GM12878 (cell line): ENCODE measurements around the gene SYT1. TPM values are rescaled to one million over a fixed set of nuclear protein-coding genes. Genes with fewer than 3 reads are reported as not detected.

Experiments
- ATAC-seq: fragments of 200-7000 bp; cut with Tn5 transposase; 3 replicates; pipeline ENCODE4 v1.9.1; 2020; ENCODE audit warnings: mild to moderate bottlenecking, moderate library complexity
- BruUV-seq: library from RNA; stranded (reverse); fragments of 400-500 nt; replicated peaks from 2 replicates; lab custom pipeline; 2021; lab: Mats Ljungman, UMichigan
- CTCF ChIA-PET: fragments of 300-600 bp; sonication (Branson Sonifier 250); formaldehyde crosslinking; extraction: SDS; loops from one replicate; lab custom pipeline; 2021; ENCODE audit warnings: inconsistent platforms; lab: Yijun Ruan, JAX
- POLR2A ChIA-PET: fragments of 350-600 bp; formaldehyde crosslinking; extraction: SDS; loops from one replicate; lab custom pipeline; 2021; ENCODE audit warnings: inconsistent platforms; lab: Charles Lee
- RAD21 ChIA-PET: fragments of 300-600 bp; sonication (Branson Sonifier 250); formaldehyde crosslinking; loops from one replicate; lab custom pipeline; 2023; ENCODE audit warnings: antibody characterized with exemption; ENCODE audit not compliant: unreplicated experiment; lab: Charles Lee
- SMC1A ChIA-PET: fragments of 300-600 bp; sonication (Branson Sonifier 250); formaldehyde crosslinking; loops from one replicate; lab custom pipeline; 2023; ENCODE audit not compliant: unreplicated experiment, uncharacterized antibody; lab: Charles Lee
- DNase-seq: peaks from one replicate; pipeline ENCODE4 v3.0.0-alpha.2; 2011; ENCODE audit warnings: low read depth, low spot score
- FAIRE-seq: peaks from 3 replicates; lab custom pipeline; 2011; peaks lifted over from hg19 to GRCh38; lab: Jason Lieb, UNC
- H2AFZ ChIP-seq: 2 replicates; pipeline ENCODE4 v1.6.0; 2011; ENCODE audit warnings: low read depth, low read length, control low read depth; ENCODE audit not compliant: control insufficient read depth
- H3K27ac ChIP-seq: 2 replicates; pipeline ENCODE4 v1.5.1; 2011; ENCODE audit warnings: control low read depth; ENCODE audit not compliant: control insufficient read depth, insufficient read depth
- H3K27me3 ChIP-seq, 2 experiments: replicated peaks in 1 of 2; 2 replicates each; pipeline versions ENCODE4 v1.6.0 to v1.6.1; 2011; ENCODE audit warnings: low read length in 1 of 2; ENCODE audit not compliant: control insufficient read depth in 2 of 2, insufficient read depth in 2 of 2
- H3K36me3 ChIP-seq, 2 experiments: 2 replicates each; pipeline ENCODE4 v1.5.1; 2011; ENCODE audit warnings: low read length in 1 of 2; ENCODE audit not compliant: control insufficient read depth in 2 of 2, insufficient read depth in 2 of 2
- H3K4me1 ChIP-seq: 2 replicates; pipeline ENCODE4 v1.6.1; 2011; ENCODE audit warnings: mild to moderate bottlenecking, low read length, moderate library complexity, mixed read lengths; ENCODE audit not compliant: control insufficient read depth, insufficient read depth
- H3K4me2 ChIP-seq: 2 replicates; pipeline ENCODE4 v1.6.0; 2011; ENCODE audit warnings: control low read depth; ENCODE audit not compliant: control insufficient read depth, insufficient read depth
- H3K4me3 ChIP-seq: fragments of 200-600 bp; sonication (generic); 2 replicates; pipeline ENCODE4 v1.5.1; 2016
- H3K79me2 ChIP-seq: 2 replicates; pipeline ENCODE4 v1.6.0; 2011; ENCODE audit warnings: low read length; ENCODE audit not compliant: control insufficient read depth, insufficient read depth
- H3K9ac ChIP-seq: 2 replicates; pipeline ENCODE4 v1.8.0; 2011; ENCODE audit warnings: low read length, control low read depth, mixed read lengths; ENCODE audit not compliant: control insufficient read depth, insufficient read depth
- H3K9me3 ChIP-seq: replicated peaks from 3 replicates; pipeline ENCODE4 v1.5.1; 2011; ENCODE audit warnings: mild to moderate bottlenecking, low read length; ENCODE audit not compliant: control insufficient read depth, insufficient read depth
- H4K20me1 ChIP-seq: 2 replicates; pipeline ENCODE4 v1.6.0; 2011; ENCODE audit not compliant: control insufficient read depth, insufficient read depth
- ATF7 ChIP-seq: fragments of 450-650 bp; IDR thresholded peaks from 2 replicates; pipeline ENCODE4 v1.6.1; 2016; ENCODE audit warnings: low read depth, mild to moderate bottlenecking
- BACH1 ChIP-seq: fragments of 450-650 bp; IDR thresholded peaks from 2 replicates; pipeline ENCODE4 v1.6.1; 2017; ENCODE audit warnings: mild to moderate bottlenecking, borderline replicate concordance
- BCL3 ChIP-seq: IDR thresholded peaks from 2 replicates; pipeline ENCODE4 v1.6.1; 2011; ENCODE audit warnings: borderline replicate concordance, low read depth, mild to moderate bottlenecking, moderate library complexity, low read length; ENCODE audit not compliant: insufficient read depth, poor library complexity, severe bottlenecking
- MTA3 ChIP-seq: IDR thresholded peaks from 2 replicates; pipeline ENCODE4 v1.6.1; 2012; ENCODE audit warnings: low read length, inconsistent platforms, borderline replicate concordance
- SMAD1 ChIP-seq: fragments of 450-650 bp; IDR thresholded peaks from 2 replicates; pipeline ENCODE4 v1.6.1; 2018; ENCODE audit warnings: mild to moderate bottlenecking, low read depth; ENCODE audit not compliant: partially characterized antibody
- SMAD5 ChIP-seq: IDR thresholded peaks from 2 replicates; pipeline ENCODE4 v1.6.1; 2016; ENCODE audit warnings: antibody characterized with exemption, low read depth
- WGBS: methylation state at CpG from one replicate; pipeline ENCODE4 v1.1.6; 2016; ENCODE audit warnings: low lambda C conversion rate; ENCODE audit not compliant: insufficient replicate concordance, insufficient coverage; ENCODE audit errors: missing lambda C conversion rate; 5-methylcytosine and 5-hydroxymethylcytosine counted together
- in situ Hi-C: fragments of 300-500 bp; cut with MboI; formaldehyde crosslinking; loops from 9 replicates; pipeline ENCODE4 v1.14.3; 2018; ENCODE audit warnings: mixed read lengths
- intact Hi-C: fragments of 100-400 bp; cut with micrococcal nuclease; formaldehyde crosslinking; loops from one replicate; pipeline ENCODE4 v1.14.2; 2022; ENCODE audit not compliant: unreplicated experiment
- polyA plus RNA-seq, 11 experiments: library from polyadenylated mRNA; depleted of rRNA in 4 of 11; unstranded in 6 of 11; stranded (reverse) in 5 of 11; fragments of >200 nt; fragmentation: Nextera tagmentation in 4 of 11; fragmentation: Illumina TruSeq in 1 of 11; extraction: Ambion mirVana in 4 of 11; extraction: Trizol in 1 of 11; gene quantifications; 1 replicate in 1 of 11; 2 replicates in 10 of 11; pipeline versions ENCODE4 v1.2.1 to v1.2.3, GENCODE V29; 2011 to 2016; ENCODE audit warnings: inconsistent platforms in 2 of 11, missing spikeins in 2 of 11, low read depth in 1 of 11
- total RNA-seq, 4 experiments: library from RNA; depleted of rRNA in 3 of 4; stranded (reverse); fragments of >200 nt in 3 of 4; fragmentation: Illumina TruSeq in 1 of 4; extraction: Trizol in 1 of 4; gene quantifications; 2 replicates each; pipeline versions ENCODE4 v1.2.1 to v1.2.3, GENCODE V29; 2013 to 2021

The SYT1 gene
- total and polyA plus RNA-seq, 10 of the 15 experiments (the other 5 are each of a cell fraction or from before 2014, with no cell fraction given): 0.10 to 0.28 TPM; not detected in 8

DNA sequence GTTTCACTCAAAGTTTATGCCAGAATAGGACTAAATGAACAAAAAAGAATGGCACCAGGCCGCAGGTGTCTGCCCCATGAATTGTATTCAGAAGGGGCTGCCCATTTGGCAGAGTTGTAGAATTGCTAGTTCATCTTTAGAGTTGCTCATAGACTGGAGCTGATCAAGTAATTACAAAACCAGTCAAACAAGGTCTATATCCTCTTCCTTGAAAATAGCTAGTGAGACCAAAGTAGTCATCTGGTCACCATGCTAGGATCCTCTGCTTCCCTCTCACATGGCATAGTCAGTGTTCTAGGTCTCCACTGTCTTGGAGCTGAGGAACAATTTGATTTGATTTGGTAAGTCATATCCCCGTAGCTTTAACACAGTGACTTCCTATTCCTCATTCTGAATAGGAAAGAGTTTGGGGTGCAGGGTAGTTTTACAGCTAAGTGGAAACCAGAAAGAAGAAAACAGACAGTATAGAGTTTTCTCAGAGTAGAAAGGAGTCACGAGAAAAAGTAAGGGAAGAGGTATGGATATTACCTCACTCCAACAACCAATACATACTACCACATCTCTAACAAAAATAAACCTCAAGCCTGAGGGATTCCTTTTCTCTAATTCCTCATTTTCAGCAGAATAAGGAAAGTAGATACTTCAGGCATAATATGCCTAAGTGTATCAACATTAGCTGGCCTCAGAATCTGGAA is 574.1 kb downstream of the SYT1 start:
- H3K4me1 ChIP-seq: no peaks in the 10 kb centered on the region
- no peak for TF ChIP-seq MTA3
- TF ChIP-seq BACH1: no peak
- no peak for TF ChIP-seq SMAD1
- TF ChIP-seq SMAD5: no peak
- no peak for TF ChIP-seq BCL3
- TF ChIP-seq ATF7: no peak
- TF ChIP-seq, all 136 proteins: peak for 0
- Histone ChIP-seq H3K4me3 (no peak overlapping the region), H4K20me1 (no peaks in the 10 kb centered on the region), H3K27me3 (no peaks in the 10 kb centered on the region), H3K9ac (no peak overlapping the region), H3K79me2 (no peaks in the 10 kb centered on the region), H3K4me2 (no peak overlapping the region), H3K36me3 (no peaks in the 10 kb centered on the region), H3K9me3 (no peaks in the 10 kb centered on the region), H3K27ac (no peak overlapping the region), H2AFZ (no peak overlapping the region)
- POLR2A ChIA-PET: no interaction called here
- SMC1A ChIA-PET: no interaction called here
- WGBS: 17% methylated on average over 3 of the region's 3 CpGs
- DNase-seq (no peak), ATAC-seq (no peak), FAIRE-seq (no peak)
- CTCF ChIA-PET: no interaction called here
- intact Hi-C loops (no loop called here), in situ Hi-C loops (no loop called here)
- no TSS peak for BruUV-seq
- RAD21 ChIA-PET: no interaction called here
